GM21447 (cell line): Measurements from ENCODE around the gene MRPL1.

Experiments used
- ATAC-seq: cut with Tn5 transposase; IDR thresholded peaks from one replicate; pipeline ENCODE4 v1.9.1; 2021; ENCODE audit not compliant: unreplicated experiment

The MRPL1 gene

GRCh38 chr4:77862478-77863216 is at the start of gene MRPL1:
Gene MRPL1 (plus strand): TSS chr4:77862830. CDS start chr4:77862849, 19 bp downstream.
- peak; percentile 77 for ATAC-seq

DNA sequence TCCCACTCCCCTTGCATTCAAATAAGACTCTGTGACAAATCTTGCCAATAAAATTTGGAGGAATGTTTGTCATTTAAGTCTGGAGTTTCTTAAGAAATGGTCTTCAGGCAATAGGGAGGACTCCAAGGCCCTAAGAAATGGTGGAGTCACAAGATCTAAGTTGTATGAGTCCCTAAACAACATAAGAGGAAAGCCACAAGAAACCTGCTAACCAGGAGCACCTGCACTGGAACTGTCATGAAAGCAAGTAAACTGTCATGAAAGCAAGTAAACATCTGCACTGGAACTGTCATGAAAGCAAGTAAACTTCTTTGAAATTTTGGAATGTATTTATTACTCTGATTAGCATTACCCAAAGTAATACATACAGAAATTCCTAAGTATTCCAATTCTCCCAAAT is 47.0 kb upstream of the MRPL1 start:
- ATAC-seq, result no peak

- no peak for ATAC-seq
Observed at GRCh38 chr4:77816546-77816945, 46.1 kb upstream of the MRPL1 start.

GRCh38 chr4:77817304-77818072 is 45.1 kb upstream of the MRPL1 start:
- no peak for ATAC-seq

- peak; percentile 30 for ATAC-seq
Observed at GRCh38 chr4:77818073-77818601, 44.5 kb upstream of the MRPL1 start.

DNA sequence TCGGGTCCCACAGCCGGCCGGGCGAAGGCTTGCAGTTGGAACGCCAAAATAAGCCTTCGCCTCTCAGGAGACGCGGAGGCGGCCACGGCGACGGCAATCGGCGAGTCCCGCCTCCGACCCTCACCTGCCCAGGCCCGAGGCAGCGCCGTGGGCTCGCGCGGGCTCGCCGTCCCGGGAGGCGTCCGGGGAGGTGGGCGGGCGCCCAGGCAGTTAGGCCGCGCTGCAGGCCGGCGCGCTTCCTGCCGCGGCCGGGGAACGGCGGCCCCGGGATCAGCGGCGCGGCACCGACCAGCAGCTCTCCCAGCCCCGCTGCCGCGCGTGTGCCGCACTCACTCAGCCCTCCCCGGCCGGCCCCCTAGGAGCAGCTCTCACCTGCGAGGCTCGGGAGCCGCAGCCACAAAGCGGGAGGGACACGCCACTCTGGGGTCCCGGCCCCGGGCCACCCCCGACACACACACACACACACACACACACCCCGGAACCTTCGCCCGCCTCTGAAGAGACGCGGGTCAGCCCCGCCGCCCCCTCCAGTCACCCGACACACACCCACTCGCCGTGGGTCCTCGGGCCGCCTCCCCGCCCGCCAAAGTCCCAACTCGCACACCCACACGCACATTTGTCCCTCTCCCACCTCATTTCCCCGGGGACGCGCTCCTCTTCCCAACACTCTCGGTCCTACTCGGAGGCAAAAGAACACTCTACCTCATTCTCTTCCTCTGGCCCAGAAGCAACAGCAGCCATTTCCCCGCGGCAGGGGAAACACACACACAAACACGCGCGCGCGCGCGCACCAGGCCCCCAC is 43.8 kb upstream of the MRPL1 start, which contains the start of gene CNOT6L:
Gene CNOT6L (minus strand): TSS at position 767 of the 802 bp plus-strand sequence. CDS start 60 bp downstream, at position 707.
- ATAC-seq, result peak; percentile 19

GRCh38 chr4:77819404-77819842 is 43.2 kb upstream of the MRPL1 start:
- ATAC-seq, result peak; percentile 9

DNA sequence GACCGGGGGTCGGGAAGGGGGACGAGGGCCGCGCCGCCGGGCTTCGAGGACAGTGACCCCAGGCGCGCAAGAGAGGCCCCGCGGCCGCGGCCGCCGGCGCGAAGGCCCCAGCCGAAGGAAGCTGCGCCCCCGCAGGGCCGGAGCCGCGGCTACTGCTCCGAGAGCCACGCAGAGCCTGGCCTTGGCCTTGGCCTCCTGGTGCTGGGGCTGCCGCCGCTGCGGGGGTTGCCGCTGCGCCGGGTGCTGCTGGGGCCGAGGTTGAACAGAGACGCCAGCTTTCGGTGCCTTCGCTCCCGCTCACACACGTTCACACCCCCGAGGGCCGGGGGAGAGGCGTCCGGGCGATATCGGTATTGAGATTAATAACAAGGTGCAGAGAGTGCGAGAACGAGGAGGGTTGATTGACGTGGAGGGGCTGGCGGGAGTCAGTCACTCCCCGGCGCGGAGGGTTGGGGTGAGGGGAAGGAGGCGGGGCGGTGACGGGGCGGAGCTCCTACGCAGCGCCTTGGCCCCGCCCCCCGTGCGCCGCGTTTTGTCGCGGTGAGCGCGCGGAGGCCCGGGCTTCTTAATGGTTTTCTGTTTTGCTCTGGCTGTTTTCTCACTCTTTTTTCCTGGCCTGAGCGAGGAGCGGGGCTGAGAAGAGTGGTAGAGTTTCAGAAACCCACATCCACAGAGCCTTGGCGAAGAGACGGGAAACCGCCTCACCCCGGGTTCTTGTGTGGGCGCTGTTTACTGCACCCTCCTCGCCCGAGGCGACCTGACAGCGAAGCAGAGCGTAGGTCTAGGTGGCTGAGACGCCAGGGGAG is 42.6 kb upstream of the MRPL1 start:
- peak; percentile 65 for ATAC-seq

DNA sequence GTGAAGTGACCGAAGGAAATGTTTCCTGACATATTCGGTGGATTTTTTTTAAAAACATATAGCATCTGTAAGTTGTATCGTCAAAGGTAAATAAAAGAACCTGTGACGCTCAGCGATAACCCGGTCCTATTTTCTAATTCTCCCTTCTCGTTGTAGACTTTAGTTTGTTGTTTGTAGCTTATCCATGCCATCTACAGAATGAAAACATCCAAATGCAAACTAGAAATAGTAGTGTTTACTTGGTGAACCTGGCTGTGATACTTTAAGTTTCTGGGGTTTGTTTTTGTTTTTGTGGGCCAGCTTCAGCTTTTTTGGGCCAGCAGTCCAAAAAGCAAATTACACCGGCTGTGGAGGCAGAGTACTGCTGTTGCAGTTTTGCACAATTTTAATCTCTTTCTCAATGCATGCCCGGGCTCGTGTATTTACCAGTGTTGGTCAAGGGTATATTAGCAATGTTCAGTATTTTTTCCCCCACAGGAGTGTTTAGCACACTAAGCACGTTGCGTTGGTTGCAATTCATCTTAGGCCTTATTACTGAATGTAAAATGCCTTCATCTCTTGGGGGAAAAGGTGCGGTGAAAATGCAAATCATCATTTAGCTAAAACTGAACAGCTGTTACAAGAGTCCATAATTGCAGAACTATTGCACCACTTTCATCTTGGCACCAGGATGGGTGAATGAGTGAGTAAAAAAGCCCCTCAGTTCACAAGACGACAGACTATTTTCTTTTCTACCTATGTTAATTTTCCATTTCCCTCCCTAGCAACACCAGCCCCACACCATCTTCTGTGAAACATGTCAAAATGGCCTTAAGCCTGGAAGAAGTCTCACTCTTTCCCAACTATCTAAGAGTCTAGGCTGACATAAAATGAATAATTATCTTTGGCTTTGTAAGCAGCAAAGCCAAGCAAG is 41.7 kb upstream of the MRPL1 start:
- no peak for ATAC-seq

DNA sequence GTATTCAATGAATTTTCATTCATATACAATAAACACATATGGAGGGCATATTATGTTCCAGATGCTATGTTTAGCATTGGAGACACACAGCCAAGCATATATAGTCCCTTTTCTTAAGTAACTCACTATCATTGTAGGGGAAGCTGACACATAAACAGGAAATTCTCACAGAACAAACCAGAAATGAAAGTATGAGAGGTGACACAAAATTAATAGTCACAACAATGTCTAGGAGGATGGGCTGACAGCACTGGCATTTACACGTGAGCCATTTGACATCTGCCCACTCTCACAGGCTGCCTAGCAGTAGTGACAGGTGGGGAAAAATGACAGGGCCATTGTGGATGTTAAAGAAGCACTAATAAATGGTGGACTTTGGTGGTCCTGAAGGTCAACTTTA is 40.9 kb upstream of the MRPL1 start:
- no peak for ATAC-seq

- no peak for ATAC-seq
Observed at GRCh38 chr4:77826275-77826674, 36.4 kb upstream of the MRPL1 start.

DNA sequence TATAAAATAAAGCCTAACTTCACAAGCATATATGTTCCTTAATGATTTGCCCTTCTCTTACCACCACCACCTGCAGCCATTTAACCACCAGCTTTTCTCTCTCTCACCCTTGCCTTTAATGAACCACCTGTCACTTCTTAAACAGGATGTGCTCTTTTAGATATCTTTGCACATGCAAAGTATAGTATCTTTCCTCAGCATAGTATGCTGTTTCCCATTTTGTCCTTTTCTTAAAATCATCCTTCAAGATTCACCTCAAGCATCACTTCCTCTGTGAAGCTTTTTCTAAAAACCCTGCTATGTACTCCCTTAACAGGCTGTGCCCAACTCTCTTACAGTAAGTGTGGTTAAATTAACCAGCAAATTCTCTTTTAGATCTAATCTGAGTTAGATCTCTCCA is 35.3 kb upstream of the MRPL1 start:
- no peak for ATAC-seq

DNA sequence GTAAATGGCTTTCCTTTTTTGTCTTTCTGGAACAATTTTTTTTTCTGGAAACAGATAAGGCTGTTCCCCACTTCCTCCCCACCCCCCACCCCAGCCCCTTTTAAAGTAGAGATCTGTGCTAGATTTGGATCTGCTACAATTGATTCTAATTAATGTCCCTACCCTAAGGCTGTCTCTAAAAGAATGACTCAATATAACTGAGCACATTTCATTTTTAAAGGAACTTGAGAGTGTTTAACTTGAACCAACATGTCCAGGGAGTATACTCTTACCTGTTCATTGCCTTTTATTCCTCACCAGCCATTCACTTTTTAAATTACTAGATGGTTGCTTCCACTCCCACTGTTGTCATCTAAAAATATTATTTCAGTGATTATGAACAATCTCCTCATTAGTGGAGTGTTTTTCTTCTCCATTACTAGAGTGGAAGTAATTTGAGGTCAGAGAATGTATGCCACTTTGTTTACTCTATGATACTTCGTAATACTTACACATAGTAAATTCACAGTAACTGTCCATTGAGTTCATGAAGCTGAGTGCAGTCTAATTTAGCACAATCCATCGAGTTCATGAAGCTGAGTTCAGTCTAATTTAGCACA is 29.4 kb upstream of the MRPL1 start:
- no peak for ATAC-seq

- no peak for ATAC-seq
Observed at GRCh38 chr4:77834403-77834802, 28.2 kb upstream of the MRPL1 start.

GRCh38 chr4:77843628-77844027 is 19.0 kb upstream of the MRPL1 start:
- ATAC-seq, result no peak

DNA sequence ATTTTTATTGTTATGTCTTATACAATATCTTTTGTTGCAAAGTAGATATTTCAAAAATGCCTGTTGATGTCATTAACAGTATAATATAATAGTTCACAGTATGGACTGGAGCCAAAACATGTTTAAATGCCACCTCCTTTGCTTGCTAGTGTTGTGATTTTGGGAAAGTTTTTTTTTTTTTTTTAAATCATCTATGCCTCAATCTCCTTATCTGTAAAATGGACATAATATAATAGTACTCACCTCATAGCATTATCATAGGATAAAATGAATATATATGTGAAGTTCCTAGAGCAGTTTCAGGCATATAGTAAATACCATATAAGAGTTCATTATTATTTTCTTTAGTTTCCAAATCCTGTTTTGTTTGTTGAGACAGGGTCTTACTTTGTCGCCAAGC is 18.3 kb upstream of the MRPL1 start:
- no peak for ATAC-seq

DNA sequence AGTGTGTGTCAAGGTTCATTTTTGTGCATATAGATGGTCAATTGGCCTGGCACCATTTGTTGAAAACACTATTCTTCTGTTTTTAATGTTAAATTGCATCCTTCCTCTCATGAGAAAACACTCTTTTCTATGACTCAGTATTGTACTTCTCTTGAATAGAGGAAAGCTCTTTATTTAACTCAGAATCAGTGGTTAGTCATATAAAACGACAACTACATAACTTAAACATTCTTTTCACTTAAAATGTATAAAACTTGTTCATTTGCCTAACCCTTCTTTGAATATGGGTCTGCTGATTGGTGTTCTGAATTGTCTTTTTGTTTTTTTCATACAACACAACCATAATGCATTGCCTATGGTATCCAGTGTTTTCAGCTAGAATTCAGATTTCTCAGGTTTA is 17.2 kb upstream of the MRPL1 start:
- ATAC-seq, result no peak

- no peak for ATAC-seq
Observed at GRCh38 chr4:77845929-77846328, 16.7 kb upstream of the MRPL1 start.

- no peak for ATAC-seq
Observed at GRCh38 chr4:77848508-77848907, 14.1 kb upstream of the MRPL1 start.
